GM23248 (cell line): ENCODE measurements around the gene AP1M1. TPM values are rescaled to one million over a fixed set of nuclear protein-coding genes. Genes with fewer than 3 reads are reported as not detected.
"Not testable (repeated sequence)": the region's sequence is repeated elsewhere in the genome, so short reads cannot be mapped to it uniquely, and the experiment has no call there.

Experiments
- DNase-seq: peaks from one replicate; pipeline ENCODE4 v3.0.0-alpha.2; 2015
- H2AFZ ChIP-seq: fragments of 200-600 bp; sonication (generic); 2 replicates; pipeline ENCODE4 v1.6.1; 2016; ENCODE audit warnings: antibody characterized with exemption
- H3F3A ChIP-seq: fragments of 200-600 bp; sonication (generic); 2 replicates; pipeline ENCODE4 v1.6.1; 2016; ENCODE audit warnings: mild to moderate bottlenecking, antibody characterized with exemption, mixed run types; ENCODE audit not compliant: insufficient read depth
- H3K27ac ChIP-seq: fragments of 200-600 bp; sonication (generic); 2 replicates; pipeline ENCODE4 v1.5.1; 2016; ENCODE audit warnings: mild to moderate bottlenecking
- H3K27me3 ChIP-seq: fragments of 200-600 bp; sonication (generic); replicated peaks from 2 replicates; pipeline ENCODE4 v1.6.1; 2016; ENCODE audit warnings: mild to moderate bottlenecking; ENCODE audit not compliant: insufficient read depth
- H3K36me3 ChIP-seq: fragments of 200-600 bp; sonication (generic); 2 replicates; pipeline ENCODE4 v1.6.1; 2016; ENCODE audit warnings: low read depth, mild to moderate bottlenecking
- H3K4me1 ChIP-seq: fragments of 200-600 bp; sonication (generic); 2 replicates; pipeline ENCODE4 v1.6.1; 2016; ENCODE audit warnings: mild to moderate bottlenecking; ENCODE audit not compliant: insufficient read depth
- H3K4me2 ChIP-seq: fragments of 200-600 bp; sonication (generic); one replicate; pipeline ENCODE4 v1.6.1; 2016; ENCODE audit warnings: mild to moderate bottlenecking; ENCODE audit not compliant: unreplicated experiment
- H3K4me3 ChIP-seq: fragments of 200-600 bp; sonication (generic); 2 replicates; pipeline ENCODE4 v1.5.1; 2016; ENCODE audit warnings: mild to moderate bottlenecking
- H3K79me2 ChIP-seq: fragments of 200-600 bp; sonication (generic); 2 replicates; pipeline ENCODE4 v1.6.1; 2016; ENCODE audit warnings: mild to moderate bottlenecking; ENCODE audit not compliant: insufficient read depth
- H3K9ac ChIP-seq: fragments of 200-600 bp; sonication (generic); 2 replicates; pipeline ENCODE4 v1.6.1; 2016; ENCODE audit warnings: mild to moderate bottlenecking
- H3K9me2 ChIP-seq: fragments of 200-600 bp; sonication (generic); 2 replicates; pipeline ENCODE4 v1.6.1; 2016; ENCODE audit warnings: mixed run types, mild to moderate bottlenecking, moderate library complexity; ENCODE audit not compliant: insufficient read depth
- H3K9me3 ChIP-seq: fragments of 200-600 bp; sonication (generic); one replicate; pipeline ENCODE4 v1.6.1; 2017; ENCODE audit warnings: low read depth
- H4K20me1 ChIP-seq: fragments of 200-600 bp; sonication (generic); 2 replicates; pipeline ENCODE4 v1.6.0; 2016; ENCODE audit not compliant: insufficient read depth
- EZH2 ChIP-seq: fragments of 200-600 bp; sonication (generic); IDR thresholded peaks from 2 replicates; pipeline ENCODE4 v1.6.1; 2018; ENCODE audit warnings: antibody characterized with exemption, mild to moderate bottlenecking; ENCODE audit not compliant: insufficient read depth, poor library complexity, severe bottlenecking
- EZH2phosphoT487 ChIP-seq: fragments of 200-600 bp; sonication (generic); IDR thresholded peaks from 2 replicates; pipeline ENCODE4 v1.6.1; 2018; ENCODE audit warnings: antibody characterized with exemption, moderate library complexity, mild to moderate bottlenecking, low read depth; ENCODE audit not compliant: insufficient read depth
- WGBS, 2 experiments: methylation state at CpG; one replicate each; pipeline ENCODE4 v1.1.6; 2015 to 2017; ENCODE audit warnings: low lambda C conversion rate in 2 of 2, low coverage in 1 of 2; ENCODE audit errors: missing lambda C conversion rate in 2 of 2; 5-methylcytosine and 5-hydroxymethylcytosine counted together
- in situ Hi-C: fragments of 300-500 bp; cut with MboI; formaldehyde crosslinking; loops from 2 replicates; pipeline ENCODE4 v1.15.0; 2020
- polyA plus RNA-seq: library from polyadenylated mRNA; unstranded; fragments of >200 nt; fragmentation: Nextera tagmentation; extraction: Ambion mirVana; gene quantifications from 2 replicates; pipeline ENCODE4 v1.2.1, GENCODE V29; 2016
- total RNA-seq: library from RNA; depleted of rRNA; stranded (reverse); fragments of >200 nt; shearing (Covaris generic); gene quantifications from 2 replicates; pipeline ENCODE4 v1.2.3, GENCODE V29; 2014

Gene AP1M1
- total and polyA plus RNA-seq, 2 experiments from 2014 or later, result 90.0 to 96.2 TPM

- Histone ChIP-seq H2AFZ (peak overlapping the region; percentile 66), H3K4me1 (peaks cover 12% of the 10 kb centered on the region), H4K20me1 (no peaks in the 10 kb centered on the region), H3K27ac (peak overlapping the region; percentile 64), H3K36me3 (no peaks in the 10 kb centered on the region), H3K79me2 (no peaks in the 10 kb centered on the region), H3K4me2 (peak overlapping the region; percentile 76), H3K9me2 (no peaks in the 10 kb centered on the region), H3K27me3 (peaks cover 16% of the 10 kb centered on the region; the same call in 1 of the 2 replicates), H3K9me3 (no peaks in the 10 kb centered on the region), H3K9ac (peak overlapping the region; percentile 71), H3K4me3 (peak overlapping the region; percentile 49), H3F3A (peaks cover 16% of the 10 kb centered on the region; the same call in 1 of the 2 replicates)
- in situ Hi-C loops, result no loop called here
- peak; percentile 87 for DNase-seq
- TF ChIP-seq EZH2phosphoT487 (no peak), EZH2 (no peak)
- WGBS, 2 experiments, result 6% methylated on average over 36 of the region's 36 CpGs
These were observed 85.7 kb downstream of the AP1M1 start for GRCh38 chr19:16283210-16284061.

- DNase-seq, result no peak
- no peaks in the 10 kb centered on the region for H3K9me2 ChIP-seq
- peaks cover 16% of the 10 kb centered on the region; the same call in 1 of the 2 replicates for H3K27me3 ChIP-seq
- peaks cover 15% of the 10 kb centered on the region; the same call in 1 of the 2 replicates for H3F3A ChIP-seq
- no peaks in the 10 kb centered on the region for H3K79me2 ChIP-seq
- H3K4me2 ChIP-seq, result no peak overlapping the region
- in situ Hi-C loops, result no loop called here
- 92 to 94% methylated on average over 9 of the region's 9 CpGs for WGBS, 2 experiments
- H3K9me3 ChIP-seq, result no peaks in the 10 kb centered on the region
- no peaks in the 10 kb centered on the region for H4K20me1 ChIP-seq
- no peak overlapping the region for H3K27ac ChIP-seq
- no peaks in the 10 kb centered on the region for H3K36me3 ChIP-seq
- no peak overlapping the region for H2AFZ ChIP-seq
- peaks cover 8% of the 10 kb centered on the region for H3K4me1 ChIP-seq
- no peak overlapping the region for H3K4me3 ChIP-seq
- no peak for TF ChIP-seq EZH2phosphoT487
- TF ChIP-seq EZH2, result no peak
- no peak overlapping the region for H3K9ac ChIP-seq
These were observed 86.8 kb downstream of the AP1M1 start for GRCh38 chr19:16284505-16284904.

- H3K4me1 ChIP-seq, H3K36me3 ChIP-seq, H3K79me2 ChIP-seq, H3K27ac ChIP-seq, H3K9me3 ChIP-seq, H3K9me2 ChIP-seq, H2AFZ ChIP-seq, H4K20me1 ChIP-seq, in situ Hi-C loops, H3K4me2 ChIP-seq, H3F3A ChIP-seq, H3K9ac ChIP-seq, H3K4me3 ChIP-seq, DNase-seq: not testable (repeated sequence)
- H3K27me3 ChIP-seq, result peaks cover 16% of the 10 kb centered on the region; the same call in 1 of the 2 replicates
- 73 to 91% methylated on average over 3 of the region's 3 CpGs for WGBS, 2 experiments
These were observed 87.4 kb downstream of the AP1M1 start for GRCh38 chr19:16285079-16285478.

GRCh38 chr19:16285769-16286498 is 88.2 kb downstream of the AP1M1 start:
- in situ Hi-C loops, result no loop called here
- no peak for DNase-seq
- 66 to 71% methylated on average over 21 to 22 of the region's 22 CpGs for WGBS, 2 experiments
- Histone ChIP-seq H3K9me2 (no peaks in the 10 kb centered on the region), H3K9me3 (no peaks in the 10 kb centered on the region), H2AFZ (no peak overlapping the region), H3K4me1 (peaks cover 8% of the 10 kb centered on the region), H3K27ac (no peak overlapping the region), H4K20me1 (no peaks in the 10 kb centered on the region), H3K79me2 (no peaks in the 10 kb centered on the region), H3K4me2 (no peak overlapping the region), H3K36me3 (no peaks in the 10 kb centered on the region), H3F3A (peaks cover 10% of the 10 kb centered on the region; the same call in 1 of the 2 replicates), H3K9ac (no peak overlapping the region), H3K27me3 (peaks cover 16% of the 10 kb centered on the region; the same call in 1 of the 2 replicates), H3K4me3 (no peak overlapping the region)
- no peak for TF ChIP-seq EZH2
- no peak for TF ChIP-seq EZH2phosphoT487
